ENCODE results near the gene PGS1.
A peak's percentile ranks its signal among the peaks of the same experiment; 100 is the strongest.

PGS1 gene

GRCh38 chr17:78355045-78355641 is 23.3 kb upstream of the PGS1 start:
- H3K4me3 ChIP-seq = no peak overlapping the region
- H3K27me3 ChIP-seq (ENCODE audit: low read depth) = no peaks in the 10 kb centered on the region; the same call in 1 of the 2 replicates
- H3K36me3 ChIP-seq (replicated peaks) = peaks cover 5% of the 10 kb centered on the region
- H3K9me3 ChIP-seq = no peaks in the 10 kb centered on the region
- in situ Hi-C loops (cut with MboI; ENCODE audit: low sequenced_read_pairs) = no loop called here
- peaks cover 13% of the 10 kb centered on the region for H3K4me1 ChIP-seq
- no peak for DNase-seq (ENCODE audit: low spot score in 2 of 2)

GRCh38 chr17:78355701-78356100 is 22.7 kb upstream of the PGS1 start:
- H3K4me1 ChIP-seq = peaks cover 13% of the 10 kb centered on the region
- no peak overlapping the region for H3K4me3 ChIP-seq
- in situ Hi-C loops (cut with MboI; ENCODE audit: low sequenced_read_pairs) = no loop called here
- H3K36me3 ChIP-seq (replicated peaks) = peaks cover 5% of the 10 kb centered on the region
- H3K27me3 ChIP-seq (ENCODE audit: low read depth) = no peaks in the 10 kb centered on the region
- H3K9me3 ChIP-seq = no peaks in the 10 kb centered on the region
- DNase-seq (ENCODE audit: low spot score in 2 of 2) = no peak

- Histone ChIP-seq H3K4me3 (no peak overlapping the region), H3K36me3 (replicated peaks) (peaks cover 5% of the 10 kb centered on the region), H3K4me1 (peaks cover 13% of the 10 kb centered on the region)
Measured at GRCh38 chr17:78356101-78356713, 22.2 kb upstream of the PGS1 start.

GRCh38 chr17:78357177-78357586 is 21.3 kb upstream of the PGS1 start:
- DNase-seq (ENCODE audit: low spot score in 2 of 2) = no peak
- no peaks in the 10 kb centered on the region for H3K9me3 ChIP-seq

More at GRCh38 chr17:78356101-78356713, 22.2 kb upstream of the PGS1 start:
- peak in 1 of 2 experiments; percentile 31 for DNase-seq (ENCODE audit: low spot score in 2 of 2)
- H3K27me3 ChIP-seq (ENCODE audit: low read depth) = no peaks in the 10 kb centered on the region
- in situ Hi-C loops (cut with MboI; ENCODE audit: low sequenced_read_pairs) = no loop called here
- H3K9me3 ChIP-seq = no peaks in the 10 kb centered on the region

GRCh38 chr17:78357672-78358537 is 20.5 kb upstream of the PGS1 start:
- H3K9me3 ChIP-seq = no peaks in the 10 kb centered on the region
- peaks cover 5% of the 10 kb centered on the region for H3K36me3 ChIP-seq (replicated peaks)
- in situ Hi-C loops (cut with MboI; ENCODE audit: low sequenced_read_pairs) = no loop called here
- no peaks in the 10 kb centered on the region for H3K27me3 ChIP-seq (ENCODE audit: low read depth)
- peaks cover 7% of the 10 kb centered on the region for H3K4me1 ChIP-seq
- DNase-seq (ENCODE audit: low spot score in 2 of 2) = no peak
- no peak overlapping the region for H3K4me3 ChIP-seq

More at GRCh38 chr17:78357177-78357586, 21.3 kb upstream of the PGS1 start:
- in situ Hi-C loops (cut with MboI; ENCODE audit: low sequenced_read_pairs) = no loop called here
- no peak overlapping the region for H3K4me3 ChIP-seq
- H3K4me1 ChIP-seq = peaks cover 12% of the 10 kb centered on the region
- H3K36me3 ChIP-seq (replicated peaks) = peaks cover 5% of the 10 kb centered on the region
- no peaks in the 10 kb centered on the region for H3K27me3 ChIP-seq (ENCODE audit: low read depth)

GRCh38 chr17:78358538-78359320 is 19.7 kb upstream of the PGS1 start:
- in situ Hi-C loops (cut with MboI; ENCODE audit: low sequenced_read_pairs) = no loop called here
- Histone ChIP-seq H3K27me3 (ENCODE audit: low read depth) (no peaks in the 10 kb centered on the region), H3K4me1 (peaks cover under 1% of the 10 kb centered on the region; the same call in 1 of the 2 replicates), H3K4me3 (peak overlapping the region; percentile 72), H3K9me3 (no peaks in the 10 kb centered on the region), H3K36me3 (replicated peaks) (peaks cover 5% of the 10 kb centered on the region)
- DNase-seq (ENCODE audit: low spot score in 2 of 2) = no peak

GRCh38 chr17:78359321-78359996 is 19.0 kb upstream of the PGS1 start:
- H3K4me3 ChIP-seq = peak overlapping the region; percentile 72
- peaks cover 5% of the 10 kb centered on the region for H3K4me1 ChIP-seq
- H3K27me3 ChIP-seq (ENCODE audit: low read depth) = no peaks in the 10 kb centered on the region
- peaks cover 5% of the 10 kb centered on the region for H3K36me3 ChIP-seq (replicated peaks)
- peak in 1 of 2 experiments; percentile 44 for DNase-seq (ENCODE audit: low spot score in 2 of 2)
- H3K9me3 ChIP-seq = no peaks in the 10 kb centered on the region
- in situ Hi-C loops (cut with MboI; ENCODE audit: low sequenced_read_pairs) = no loop called here

- DNase-seq (ENCODE audit: low spot score in 2 of 2) = peak; percentile 93 to 95
- in situ Hi-C loops (cut with MboI; ENCODE audit: low sequenced_read_pairs) = no loop called here
- H3K36me3 ChIP-seq (replicated peaks) = peaks cover 6% of the 10 kb centered on the region
- peaks cover 10% of the 10 kb centered on the region for H3K4me1 ChIP-seq
- H3K27me3 ChIP-seq (ENCODE audit: low read depth) = no peaks in the 10 kb centered on the region
- peak within 1 kb of the TSS; percentile 72 for H3K4me3 ChIP-seq
- H3K9me3 ChIP-seq = no peaks in the 10 kb centered on the region
Measured at GRCh38 chr17:78359997-78360370, 18.5 kb upstream of the PGS1 start, which contains the start of gene SOCS3. SOCS3 (minus strand) TSS chr17:78360077; CDS start chr17:78359095, 982 bp downstream.

GRCh38 chr17:78360371-78361224 is 17.9 kb upstream of the PGS1 start:
- in situ Hi-C loops (cut with MboI; ENCODE audit: low sequenced_read_pairs) = no loop called here
- H3K9me3 ChIP-seq = no peaks in the 10 kb centered on the region
- H3K27me3 ChIP-seq (ENCODE audit: low read depth) = no peaks in the 10 kb centered on the region
- peak; percentile 83 to 98 for DNase-seq (ENCODE audit: low spot score in 2 of 2)
- peaks cover 8% of the 10 kb centered on the region for H3K36me3 ChIP-seq (replicated peaks)
- peak overlapping the region; percentile 72 for H3K4me3 ChIP-seq
- H3K4me1 ChIP-seq = peaks cover 16% of the 10 kb centered on the region

GRCh38 chr17:78361225-78361701 is 17.2 kb upstream of the PGS1 start:
- Histone ChIP-seq H3K27me3 (ENCODE audit: low read depth) (no peaks in the 10 kb centered on the region), H3K4me3 (peak overlapping the region; percentile 72), H3K9me3 (no peaks in the 10 kb centered on the region), H3K36me3 (replicated peaks) (peaks cover 8% of the 10 kb centered on the region), H3K4me1 (peaks cover 21% of the 10 kb centered on the region)
- in situ Hi-C loops (cut with MboI; ENCODE audit: low sequenced_read_pairs) = no loop called here
- no peak for DNase-seq (ENCODE audit: low spot score in 2 of 2)

GRCh38 chr17:78362232-78362631 is 16.2 kb upstream of the PGS1 start:
- no peak overlapping the region for H3K4me3 ChIP-seq
- DNase-seq (ENCODE audit: low spot score in 2 of 2) = no peak
- H3K27me3 ChIP-seq (ENCODE audit: low read depth) = no peaks in the 10 kb centered on the region
- H3K4me1 ChIP-seq = peaks cover 28% of the 10 kb centered on the region
- H3K9me3 ChIP-seq = no peaks in the 10 kb centered on the region
- peaks cover 8% of the 10 kb centered on the region for H3K36me3 ChIP-seq (replicated peaks)
- in situ Hi-C loops (cut with MboI; ENCODE audit: low sequenced_read_pairs) = no loop called here

- no peak for DNase-seq (ENCODE audit: low spot score in 2 of 2)
- H3K9me3 ChIP-seq = no peaks in the 10 kb centered on the region
- no peaks in the 10 kb centered on the region for H3K27me3 ChIP-seq (ENCODE audit: low read depth)
- in situ Hi-C loops (cut with MboI; ENCODE audit: low sequenced_read_pairs) = no loop called here
- peaks cover 3% of the 10 kb centered on the region; the same call in 1 of the 2 replicates for H3K36me3 ChIP-seq (replicated peaks)
- no peak overlapping the region for H3K4me3 ChIP-seq
- peaks cover 28% of the 10 kb centered on the region for H3K4me1 ChIP-seq
Measured at GRCh38 chr17:78362671-78363070, 15.8 kb upstream of the PGS1 start.
